GM18951 (cell line): ENCODE results near the gene DOK3.

Experiments used
- POLR2A ChIP-seq: IDR thresholded peaks from 4 replicates; pipeline ENCODE4 v1.6.1; 2011; ENCODE audit warnings: mild to moderate bottlenecking; ENCODE audit not compliant: insufficient read length, insufficient read depth; ENCODE audit errors: extremely low read depth
- in situ Hi-C: fragments of 300-500 bp; cut with MboI; formaldehyde crosslinking; loops from one replicate; pipeline ENCODE4 v1.12.0; 2022; ENCODE audit warnings: low sequenced_read_pairs, mixed read lengths, inconsistent platforms; ENCODE audit not compliant: unreplicated experiment

The DOK3 gene, protein sequence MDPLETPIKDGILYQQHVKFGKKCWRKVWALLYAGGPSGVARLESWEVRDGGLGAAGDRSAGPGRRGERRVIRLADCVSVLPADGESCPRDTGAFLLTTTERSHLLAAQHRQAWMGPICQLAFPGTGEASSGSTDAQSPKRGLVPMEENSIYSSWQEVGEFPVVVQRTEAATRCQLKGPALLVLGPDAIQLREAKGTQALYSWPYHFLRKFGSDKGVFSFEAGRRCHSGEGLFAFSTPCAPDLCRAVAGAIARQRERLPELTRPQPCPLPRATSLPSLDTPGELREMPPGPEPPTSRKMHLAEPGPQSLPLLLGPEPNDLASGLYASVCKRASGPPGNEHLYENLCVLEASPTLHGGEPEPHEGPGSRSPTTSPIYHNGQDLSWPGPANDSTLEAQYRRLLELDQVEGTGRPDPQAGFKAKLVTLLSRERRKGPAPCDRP

DNA sequence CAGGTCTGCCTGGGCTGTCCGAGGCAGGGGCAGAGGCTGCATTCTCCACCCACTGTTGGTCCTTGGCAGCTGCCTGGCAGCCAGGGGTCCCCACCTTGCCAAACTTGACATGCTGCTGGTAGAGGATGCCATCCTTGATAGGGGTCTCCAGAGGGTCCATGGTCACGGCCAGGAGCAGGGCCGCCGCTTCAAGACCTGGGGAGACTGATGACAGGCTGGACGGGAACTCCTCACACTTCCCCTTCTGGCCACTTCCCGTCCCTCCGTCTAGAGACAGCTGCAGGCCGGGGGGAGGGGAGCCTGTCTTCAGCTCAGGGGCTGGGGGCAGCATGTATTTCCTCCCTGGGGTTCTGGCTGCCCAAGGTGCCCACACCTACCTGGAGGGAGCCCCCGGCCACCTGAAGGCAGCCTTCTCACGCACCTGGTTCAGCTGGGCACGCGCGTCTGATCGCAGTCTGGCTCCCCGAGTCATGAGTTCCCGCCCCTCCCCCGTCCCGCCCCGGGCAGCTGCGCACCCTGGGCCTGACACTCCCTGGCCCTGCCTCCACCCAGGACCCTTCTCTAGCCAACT, at the start of gene DOK3:
DOK3 (minus strand) TSS at position 446 of the 571 bp plus-strand sequence; CDS start at position 160, 286 bp downstream.
- in situ Hi-C loops: no loop called here
- TF ChIP-seq POLR2A: peak; percentile 35

DNA sequence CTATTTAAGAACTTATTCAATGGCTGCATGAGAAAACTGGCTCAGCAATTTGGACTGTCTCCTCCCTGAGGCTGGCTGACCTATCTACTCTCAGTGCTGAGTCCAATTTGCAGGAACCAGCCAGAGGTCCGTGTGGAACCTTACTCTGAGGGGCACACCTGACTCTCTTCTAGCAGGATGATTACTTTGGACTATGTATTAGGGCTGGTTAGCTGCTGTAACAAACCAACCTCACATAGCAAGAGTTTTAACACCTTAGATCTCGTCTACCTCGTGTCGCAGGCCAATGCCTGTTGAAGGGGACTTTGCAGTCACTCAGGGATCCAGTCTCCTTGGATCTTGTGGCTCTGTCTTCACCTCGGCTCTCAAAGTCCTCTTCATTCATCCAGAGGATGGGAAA, 48.2 kb upstream of the DOK3 start:
- TF ChIP-seq POLR2A: no peak
- in situ Hi-C loops: no loop called here

DNA sequence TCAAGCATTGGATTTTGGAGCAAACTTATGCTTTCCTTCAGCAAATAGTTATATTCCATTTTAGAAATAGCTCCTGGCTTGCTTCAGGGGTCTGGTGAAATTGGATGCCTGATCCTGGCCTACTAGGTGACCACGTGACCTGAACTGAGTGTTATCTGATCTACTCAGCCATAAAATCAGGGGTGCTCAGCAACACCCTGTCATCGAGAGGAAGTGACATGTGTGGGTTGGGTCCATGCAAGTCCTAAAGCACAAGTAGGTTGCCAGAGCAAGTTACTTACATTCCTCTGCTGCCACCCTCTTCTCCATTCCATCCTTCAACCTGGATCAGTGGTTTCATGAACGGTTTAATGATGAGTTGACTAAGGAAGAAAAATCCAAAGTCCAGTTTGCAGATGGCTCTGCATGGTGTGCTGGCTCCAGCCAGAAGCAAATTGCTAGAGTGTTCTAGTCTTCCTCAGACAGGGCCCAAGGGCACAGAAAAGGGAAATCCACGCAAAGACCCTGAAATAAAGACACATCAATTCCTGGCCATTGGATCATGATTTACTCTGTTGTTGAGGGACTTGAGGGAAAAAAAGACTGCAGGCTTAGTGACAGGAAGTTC, 47.5 kb upstream of the DOK3 start:
- in situ Hi-C loops: no loop called here

DNA sequence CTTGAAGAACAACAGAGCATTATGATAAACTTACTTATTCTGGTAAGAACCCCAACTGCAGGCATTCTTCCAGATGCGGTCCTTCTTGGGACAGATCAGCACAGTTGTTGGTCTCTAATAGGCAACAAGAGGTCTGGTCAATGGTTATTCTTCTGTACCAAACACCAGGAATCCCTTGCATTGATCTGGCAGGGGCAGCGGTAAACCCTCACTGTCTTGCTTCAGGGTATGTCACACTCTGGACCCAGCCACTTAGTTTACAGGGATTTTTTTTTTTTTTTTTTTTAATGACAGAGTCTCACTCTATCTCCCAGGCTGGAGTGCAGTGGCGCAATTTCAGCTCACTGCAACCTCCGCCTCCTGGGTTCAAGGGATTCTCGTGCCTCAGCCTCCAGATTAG, 46.0 kb upstream of the DOK3 start:
- in situ Hi-C loops: no loop called here
- no peak for TF ChIP-seq POLR2A

More for the DNA sequence above, 47.5 kb upstream of the DOK3 start:
- TF ChIP-seq POLR2A: no peak

DNA sequence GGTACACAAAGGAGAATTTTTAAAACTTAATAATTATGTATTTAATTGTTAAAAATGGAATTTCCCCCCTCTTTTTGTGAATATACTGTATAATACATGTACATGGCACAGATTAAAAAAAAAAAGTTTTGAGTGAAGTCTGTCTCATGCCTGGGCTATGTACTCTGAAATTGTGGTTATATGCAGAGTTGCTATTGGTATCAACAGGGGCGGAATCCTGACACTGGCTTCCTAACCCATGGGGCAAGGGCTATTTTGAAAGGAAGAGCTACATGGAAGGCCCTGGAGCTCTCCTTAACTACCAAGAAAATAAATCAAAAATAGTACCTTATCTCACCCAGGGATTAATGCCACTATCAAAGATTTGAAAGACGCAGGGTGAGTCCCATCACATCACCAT, 45.6 kb upstream of the DOK3 start:
- in situ Hi-C loops: no loop called here
- no peak for TF ChIP-seq POLR2A

DNA sequence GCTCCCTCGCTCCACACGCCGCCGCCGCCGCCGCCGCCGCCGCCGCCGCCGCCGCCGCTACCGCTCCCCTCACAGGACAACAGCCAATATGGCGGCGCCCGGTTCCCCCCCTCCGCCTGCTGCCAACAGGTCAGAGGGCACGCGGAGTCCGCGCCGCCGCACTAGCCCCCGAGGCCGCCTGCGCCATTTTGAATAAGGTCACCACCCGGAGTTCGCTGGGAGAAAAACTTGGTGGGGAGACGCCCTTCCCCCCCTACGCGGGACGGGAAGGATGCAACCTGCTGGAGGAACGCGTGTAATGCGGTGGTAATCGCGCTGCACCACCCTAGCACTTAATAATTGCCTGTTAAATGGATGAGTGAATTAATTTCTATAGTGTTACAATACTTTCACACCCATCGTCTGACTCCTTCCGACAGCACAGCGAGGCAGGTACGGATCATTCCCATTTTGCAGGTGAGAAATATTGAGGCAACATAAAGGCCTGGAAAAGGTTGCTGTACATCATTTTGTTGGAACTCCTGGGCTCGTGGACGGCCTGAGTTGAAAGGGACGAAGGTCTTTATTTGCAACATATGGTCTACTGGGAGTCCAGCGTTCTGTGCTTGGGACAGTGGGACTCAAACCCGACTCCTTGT, 45.0 kb upstream of the DOK3 start, which contains the start of gene FAM193B:
FAM193B (minus strand) TSS at position 90 of the 638 bp plus-strand sequence. CDS start 105 bp downstream, outside the sequence.
- TF ChIP-seq POLR2A: no peak
- in situ Hi-C loops: no loop called here

DNA sequence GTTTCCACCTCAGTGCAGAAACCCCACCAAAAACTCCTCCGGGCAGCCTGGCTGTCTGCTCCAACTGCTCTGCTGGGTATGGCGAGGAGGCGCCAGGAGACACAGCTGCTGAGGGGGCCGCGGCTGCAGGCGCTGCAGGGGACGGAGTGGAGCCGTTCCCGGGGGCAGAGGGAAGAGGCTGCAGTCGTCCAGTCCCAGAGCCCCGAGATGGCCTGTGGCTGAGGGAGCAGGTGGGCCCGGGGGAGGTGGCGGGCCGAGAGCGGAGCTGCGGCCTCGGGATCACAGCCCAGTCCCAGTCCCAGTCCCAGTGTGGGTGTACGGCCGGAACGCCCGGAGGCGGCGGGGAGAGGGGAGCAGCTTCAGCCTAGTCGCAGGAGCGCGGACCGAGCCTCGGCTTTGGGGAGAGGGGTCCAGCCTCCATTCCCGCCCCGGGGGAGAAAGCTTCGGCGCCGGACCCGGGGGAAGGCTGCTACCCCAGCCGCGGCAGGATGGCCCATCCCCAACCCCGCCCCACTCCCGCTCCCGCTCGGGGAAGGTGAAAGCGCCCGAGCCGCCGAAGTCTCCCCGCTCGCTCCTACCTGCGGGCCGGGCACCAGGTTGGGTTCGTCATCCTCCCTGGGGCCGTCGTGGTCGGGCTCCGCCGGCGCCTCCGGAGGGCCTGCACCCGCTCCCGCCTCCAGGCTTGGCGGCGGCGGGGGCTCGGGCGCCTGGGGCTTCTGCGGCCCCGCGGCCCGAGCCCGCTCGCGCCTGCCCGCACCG, 44.2 kb upstream of the DOK3 start:
- in situ Hi-C loops: no loop called here

DNA sequence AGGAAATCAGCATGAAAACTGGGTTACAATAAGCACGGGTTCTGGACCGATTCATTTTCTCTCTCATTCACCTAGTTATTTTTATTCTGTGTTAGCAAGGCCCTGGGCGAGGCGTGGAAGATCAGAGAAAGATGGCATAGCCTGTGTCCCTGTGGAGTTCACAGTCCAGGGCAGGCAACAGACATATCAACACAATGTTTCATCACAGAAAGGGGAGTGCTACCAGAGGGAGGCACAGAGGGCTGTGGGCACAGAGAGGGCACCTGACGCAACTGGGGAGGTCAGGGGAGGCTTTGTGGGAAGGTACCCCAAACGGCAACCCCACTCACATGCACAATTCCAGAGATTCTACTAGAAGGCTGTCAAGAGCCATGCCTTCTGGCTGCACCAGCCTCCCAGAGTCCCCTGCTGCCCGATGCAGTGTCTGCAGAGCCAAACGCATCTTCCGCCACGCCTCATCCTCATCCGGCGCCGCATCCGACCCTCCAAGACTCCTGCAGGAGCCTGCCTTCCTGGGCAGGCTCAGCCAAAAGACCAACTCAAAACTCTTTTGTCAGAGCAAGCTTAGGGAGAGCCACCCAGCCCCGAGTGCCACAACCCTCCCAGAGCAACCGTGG, 43.3 kb upstream of the DOK3 start:
- in situ Hi-C loops: no loop called here
- no peak for TF ChIP-seq POLR2A

More for the DNA sequence above, 44.2 kb upstream of the DOK3 start:
- no peak for TF ChIP-seq POLR2A

DNA sequence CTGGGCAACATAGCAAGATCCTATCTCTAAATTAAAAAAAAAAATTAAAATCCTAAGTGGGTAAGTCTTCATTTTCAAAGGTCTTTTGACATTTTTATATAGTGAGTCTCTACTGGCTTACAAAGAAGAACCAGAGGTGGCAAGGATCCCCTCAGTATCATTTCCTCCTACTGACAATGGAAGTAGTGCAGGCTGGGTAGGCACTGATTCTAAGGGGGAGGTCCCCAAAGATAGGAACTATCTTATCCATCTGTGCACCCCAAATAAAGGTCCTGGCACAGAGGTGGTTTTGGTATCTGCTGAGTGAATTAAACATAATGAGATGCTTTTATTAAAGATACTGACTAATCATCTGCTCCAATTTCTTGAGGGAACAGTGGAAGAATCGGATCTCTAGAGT, 40.5 kb upstream of the DOK3 start:
- in situ Hi-C loops: no loop called here
- no peak for TF ChIP-seq POLR2A

DNA sequence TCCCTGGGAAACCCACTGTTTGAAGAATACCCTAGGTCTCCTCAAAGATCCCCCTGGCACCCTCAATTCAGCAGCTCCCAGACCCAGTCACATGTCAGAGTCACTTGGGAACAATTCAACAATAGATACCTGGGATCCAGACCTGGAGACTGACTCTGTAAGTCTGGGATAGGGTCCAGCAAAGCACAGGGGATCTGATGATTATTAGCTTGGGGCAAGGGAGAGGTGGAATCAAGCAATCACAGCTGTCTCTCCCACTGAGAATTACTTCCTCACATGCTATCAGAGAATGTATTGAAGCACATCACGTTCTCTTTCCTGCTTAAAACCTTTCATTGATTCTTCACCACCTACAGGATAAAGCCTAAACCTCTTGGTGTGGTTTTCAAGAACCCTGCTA, 38.9 kb upstream of the DOK3 start:
- TF ChIP-seq POLR2A: no peak
- in situ Hi-C loops: no loop called here

DNA sequence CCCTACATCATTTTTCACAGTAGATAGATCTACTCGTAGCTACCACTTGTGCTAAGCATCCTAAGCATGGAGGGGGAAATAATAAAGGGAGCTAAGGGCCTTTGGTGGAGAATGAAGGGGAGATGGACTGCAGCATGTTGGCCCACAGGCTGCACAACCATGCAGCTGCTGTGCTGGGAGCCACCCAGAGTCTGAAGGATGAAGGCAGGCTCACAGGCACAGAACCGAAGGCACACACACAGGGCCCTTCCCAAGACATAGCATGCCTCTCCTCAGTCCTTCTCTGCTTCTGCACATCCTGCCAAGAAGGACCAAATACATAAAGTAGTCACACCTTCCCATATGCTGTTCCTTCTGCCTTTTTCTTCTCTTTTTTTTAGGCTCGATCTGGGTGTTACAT, 38.1 kb upstream of the DOK3 start:
- in situ Hi-C loops: no loop called here
- TF ChIP-seq POLR2A: no peak

DNA sequence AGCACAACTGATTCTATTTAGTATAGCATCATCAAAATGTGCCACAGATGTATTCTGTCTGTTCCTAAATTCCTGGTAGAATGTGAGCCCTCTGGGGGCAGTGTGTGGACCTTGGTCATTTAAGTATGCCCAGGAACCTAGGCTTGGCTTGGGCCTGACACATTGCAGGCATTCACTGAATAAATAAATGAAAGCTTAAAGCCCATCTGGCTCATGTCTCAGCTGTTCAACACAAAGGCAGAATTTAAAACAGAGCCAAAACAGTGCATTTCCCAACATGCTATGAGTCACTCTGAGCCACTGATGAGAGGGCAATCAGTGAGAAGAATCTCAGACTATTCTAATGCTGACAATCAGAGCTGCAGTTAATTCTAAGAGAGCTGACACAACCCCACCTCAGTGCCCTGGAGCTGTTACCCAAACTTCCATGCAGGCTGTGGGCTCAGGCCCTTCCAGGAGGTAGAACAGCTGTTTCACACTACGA, 36.7 kb upstream of the DOK3 start:
- no peak for TF ChIP-seq POLR2A
- in situ Hi-C loops: no loop called here
